Hematopoietic multipotent progenitor cell treated with erythropoietin and hydrocortisone succinate and interleukin-3 and kit ligand, for 6 days (in vitro differentiated cells): ENCODE measurements around the gene OR8A1.
"Not testable (repeated sequence)": the region's sequence is repeated elsewhere in the genome, so short reads cannot be mapped to it uniquely, and the experiment has no call there.

ENCODE experiments used
- DNase-seq: peaks from one replicate; pipeline ENCODE4 v3.0.0-alpha.2; 2015

Gene OR8A1

GRCh38 chr11:124597626-124598025, 27.8 kb downstream of the OR8A1 start:
- DNase-seq, result no peak

- DNase-seq, result no peak
Observed at GRCh38 chr11:124600621-124601320, 31.0 kb downstream of the OR8A1 start.

DNA sequence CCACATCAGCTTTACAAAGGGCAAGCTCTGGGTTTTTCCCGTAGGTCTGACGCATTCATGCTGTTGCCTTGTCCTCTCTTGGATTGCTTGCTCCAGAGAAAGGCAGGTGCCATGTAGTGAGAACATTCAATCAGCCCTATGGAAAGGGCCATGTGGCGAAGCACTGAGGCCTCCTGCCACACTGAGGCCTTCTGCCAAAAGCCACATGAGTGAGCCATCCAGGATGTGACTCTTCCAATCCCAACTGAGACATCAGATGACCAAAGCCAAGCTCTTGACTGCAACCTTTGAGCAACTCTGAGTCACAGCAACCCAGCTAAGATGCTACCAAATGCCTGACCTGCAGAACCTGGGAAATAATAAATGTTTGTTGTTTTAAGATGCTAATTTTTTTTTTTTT, 32.4 kb downstream of the OR8A1 start:
- no peak for DNase-seq

DNA sequence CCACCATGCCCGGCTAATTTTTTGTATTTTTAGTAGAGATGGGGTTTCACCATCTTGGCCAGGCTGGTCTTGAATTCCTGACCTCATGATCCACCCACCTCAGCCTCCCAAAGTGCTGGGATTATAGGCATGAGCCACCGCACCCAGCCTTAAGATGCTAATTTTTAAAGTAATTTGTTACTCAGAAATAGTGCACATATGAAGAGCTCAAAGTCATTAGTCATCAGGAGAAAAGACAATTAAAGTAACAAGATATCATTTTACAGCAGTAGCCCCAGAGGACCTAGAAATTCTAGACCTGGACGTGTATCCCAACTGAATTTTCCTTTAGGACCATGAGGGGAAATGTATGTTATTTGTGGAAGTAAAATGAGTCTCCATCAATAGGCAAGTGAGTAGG, 32.9 kb downstream of the OR8A1 start:
- DNase-seq, result not testable (repeated sequence)

DNA sequence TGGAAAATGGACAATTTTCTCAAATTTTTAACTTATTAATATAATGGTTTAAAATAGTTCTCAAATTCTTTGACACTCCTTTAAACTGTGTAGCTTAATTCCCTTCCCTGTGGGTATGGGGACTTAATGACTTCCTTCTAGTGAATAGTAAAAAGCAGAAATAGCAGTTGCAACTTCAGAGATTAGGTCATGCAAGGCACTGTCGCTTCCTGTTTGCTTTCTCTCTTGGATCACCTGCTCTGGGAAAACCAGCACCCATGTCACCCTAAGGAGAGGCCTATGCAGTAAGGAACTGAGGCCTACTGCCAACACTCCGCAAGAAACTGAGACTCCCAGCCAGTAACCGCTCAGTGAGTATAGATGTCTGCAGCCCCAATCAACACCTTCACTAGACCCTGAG, 35.9 kb downstream of the OR8A1 start:
- DNase-seq, result peak; percentile 13

DNA sequence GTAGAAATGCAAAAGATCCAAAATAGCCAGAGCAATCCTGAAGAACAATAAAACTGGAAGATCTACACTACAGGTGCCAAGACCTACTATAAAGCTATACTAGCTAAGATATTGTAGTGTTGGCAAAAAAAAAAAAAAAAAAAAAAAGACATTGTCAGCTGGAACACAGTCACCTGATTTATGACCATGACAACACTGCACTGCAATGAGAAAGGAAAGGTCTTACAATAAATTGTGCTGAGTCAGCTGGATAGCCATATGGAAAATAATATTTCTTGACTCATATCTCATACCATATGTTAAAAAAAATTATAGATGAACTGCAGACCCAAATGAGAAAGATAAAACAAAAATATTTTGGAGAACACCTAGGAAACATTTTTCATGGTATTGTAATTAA, 38.4 kb downstream of the OR8A1 start:
- peak; percentile 16 for DNase-seq

GRCh38 chr11:124610295-124610694, 40.5 kb downstream of the OR8A1 start:
- DNase-seq, result no peak

GRCh38 chr11:124611064-124611463, 41.3 kb downstream of the OR8A1 start, which contains the start of gene PANX3:
PANX3 (plus strand) TSS chr11:124611428; CDS start chr11:124611557, 129 bp downstream.
- no peak for DNase-seq

DNA sequence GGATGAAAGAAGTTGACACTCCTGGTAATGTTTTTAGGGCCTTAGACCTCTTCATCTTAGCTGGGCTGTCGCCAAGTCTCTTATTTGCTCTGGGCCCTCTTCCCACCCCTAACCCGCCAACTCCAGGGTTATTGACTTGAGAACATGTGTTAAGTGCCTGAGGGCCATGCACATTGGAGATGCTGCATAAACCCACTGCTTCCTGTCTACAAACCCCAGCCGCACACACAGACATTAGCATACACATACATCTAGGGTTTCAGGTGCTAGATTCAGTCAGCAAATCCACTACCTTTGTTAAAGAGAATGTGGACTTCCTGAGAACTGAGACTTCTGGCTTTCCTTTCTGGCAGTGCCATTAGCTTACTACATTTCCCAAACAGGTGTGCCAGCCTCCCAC, 42.2 kb downstream of the OR8A1 start:
- DNase-seq, result no peak

GRCh38 chr11:124612567-124613246, 42.9 kb downstream of the OR8A1 start:
- DNase-seq, result no peak

- no peak for DNase-seq
Observed at GRCh38 chr11:124618863-124619262, 49.1 kb downstream of the OR8A1 start.
